Body of pancreas (tissue), 4 donors: Measurements from ENCODE around the gene RERG. TPM values are rescaled to one million over a fixed set of nuclear protein-coding genes. Genes with fewer than 3 reads are reported as not detected.

Source experiments
- ATAC-seq: fragments of 150-250 bp; one replicate; pipeline ENCODE4 v1.9.1; 2016
- DNase-seq, 4 donors: peaks; one replicate each; pipeline ENCODE4 v3.0.0-alpha.2; 2019
- H3K27ac ChIP-seq, 4 donors: fragments of 200-600 bp; sonication (generic); 1 replicate in 3 of 4; 2 replicates in 1 of 4; pipeline versions ENCODE4 v1.5.1 to v1.6.1; 2016 to 2019; ENCODE audit warnings: mild to moderate bottlenecking in 1 of 4, mixed read lengths in 1 of 4, moderate library complexity in 1 of 4
- H3K27me3 ChIP-seq, 2 donors: fragments of 200-600 bp; sonication (generic); one replicate each; pipeline ENCODE4 v1.6.0; 2016; ENCODE audit warnings: mild to moderate bottlenecking in 1 of 2
- H3K36me3 ChIP-seq, 2 donors: fragments of 200-600 bp; sonication (generic); replicated peaks in 1 of 2; 2 replicates each; pipeline ENCODE4 v1.5.1; 2016; ENCODE audit warnings: low read depth in 2 of 2; ENCODE audit not compliant: insufficient read depth in 1 of 2
- H3K4me1 ChIP-seq: fragments of 200-600 bp; sonication (generic); one replicate; pipeline ENCODE4 v1.6.0; 2016
- H3K4me3 ChIP-seq, 2 donors: fragments of 200-600 bp; sonication (generic); 1 replicate in 1 of 2; 2 replicates in 1 of 2; pipeline ENCODE4 v1.5.1; 2016 to 2019
- H3K9me3 ChIP-seq, 3 donors: fragments of 200-600 bp; sonication (generic); 1 replicate in 2 of 3; 2 replicates in 1 of 3; pipeline ENCODE4 v1.5.1; 2016
- POLR2A ChIP-seq, 3 donors: fragments of 450-650 bp; IDR thresholded peaks; one replicate each; pipeline ENCODE4 v1.6.1; 2016; ENCODE audit warnings: antibody characterized with exemption in 3 of 3, mild to moderate bottlenecking in 2 of 3
- WGBS, 2 donors: methylation state at CpG; one replicate each; pipeline ENCODE4 v1.1.5; 2017; 5-methylcytosine and 5-hydroxymethylcytosine counted together
- intact Hi-C: fragments of 100-400 bp; cut with DNase I; formaldehyde crosslinking; loops from one replicate; pipeline ENCODE4 v1.15.1; 2023
- total RNA-seq, 2 donors: library from RNA; depleted of rRNA; stranded (reverse); fragments of >200 nt; gene quantifications; one replicate each; pipeline ENCODE4 v1.1.0, GENCODE V29; 2016
- TF ChIP-seq, protein P1 (sequence below), 7 experiments: fragments of 450-650 bp in 4 of 7; fragments of 200-600 bp in 3 of 7; sonication (generic) in 3 of 7; IDR thresholded peaks; one replicate each; pipeline ENCODE4 v1.5.1; 2016 to 2019; ENCODE audit warnings: antibody characterized with exemption in 7 of 7

RERG gene
- total RNA-seq, 2 donors from 2014 or later = 10.9 to 13.8 TPM

GRCh38 chr12:15157269-15157671 lies 63.9 kb downstream of the RERG start:
- Histone ChIP-seq H3K4me1 (peaks cover 8% of the 10 kb centered on the region), H3K4me3 (no peak overlapping the region), H3K27me3 (no peaks in the 10 kb centered on the region), H3K9me3 (no peaks in the 10 kb centered on the region), H3K27ac (no peak overlapping the region), H3K36me3 (no peaks in the 10 kb centered on the region)
- ATAC-seq = no peak
- intact Hi-C loops = no loop called here
- DNase-seq = no peak
- TF ChIP-seq, protein P1, sequence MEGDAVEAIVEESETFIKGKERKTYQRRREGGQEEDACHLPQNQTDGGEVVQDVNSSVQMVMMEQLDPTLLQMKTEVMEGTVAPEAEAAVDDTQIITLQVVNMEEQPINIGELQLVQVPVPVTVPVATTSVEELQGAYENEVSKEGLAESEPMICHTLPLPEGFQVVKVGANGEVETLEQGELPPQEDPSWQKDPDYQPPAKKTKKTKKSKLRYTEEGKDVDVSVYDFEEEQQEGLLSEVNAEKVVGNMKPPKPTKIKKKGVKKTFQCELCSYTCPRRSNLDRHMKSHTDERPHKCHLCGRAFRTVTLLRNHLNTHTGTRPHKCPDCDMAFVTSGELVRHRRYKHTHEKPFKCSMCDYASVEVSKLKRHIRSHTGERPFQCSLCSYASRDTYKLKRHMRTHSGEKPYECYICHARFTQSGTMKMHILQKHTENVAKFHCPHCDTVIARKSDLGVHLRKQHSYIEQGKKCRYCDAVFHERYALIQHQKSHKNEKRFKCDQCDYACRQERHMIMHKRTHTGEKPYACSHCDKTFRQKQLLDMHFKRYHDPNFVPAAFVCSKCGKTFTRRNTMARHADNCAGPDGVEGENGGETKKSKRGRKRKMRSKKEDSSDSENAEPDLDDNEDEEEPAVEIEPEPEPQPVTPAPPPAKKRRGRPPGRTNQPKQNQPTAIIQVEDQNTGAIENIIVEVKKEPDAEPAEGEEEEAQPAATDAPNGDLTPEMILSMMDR (IDR thresholded peaks at IDR 0.05) = no peak
- 52 to 57% methylated on average over 2 of the region's 2 CpGs for WGBS, 2 donors

DNA sequence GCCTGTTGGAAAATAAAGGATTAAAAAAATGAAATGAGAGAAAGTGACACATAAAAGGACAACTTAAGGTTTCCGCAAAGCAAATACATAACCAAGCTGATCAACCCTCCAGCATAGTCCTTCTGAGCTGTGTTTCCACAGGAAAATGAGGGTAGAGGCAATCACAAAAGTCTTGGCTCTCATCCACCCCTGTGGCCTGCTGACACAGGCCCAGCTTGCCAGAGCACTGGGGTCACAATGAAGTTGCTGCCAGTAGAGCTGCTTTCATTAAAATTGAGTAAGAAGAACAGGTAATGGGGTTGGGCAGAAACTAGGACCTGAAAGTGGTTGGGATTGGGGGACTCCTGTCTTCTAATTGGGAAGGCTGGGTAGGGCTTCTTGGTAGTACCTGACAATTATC lies 65.9 kb downstream of the RERG start:
- no peak for ATAC-seq

GRCh38 chr12:15154103-15154502 lies 67.1 kb downstream of the RERG start:
- no peaks in the 10 kb centered on the region for H3K9me3 ChIP-seq
- 27 to 43% methylated on average over 3 of the region's 3 CpGs for WGBS, 2 donors
- H3K27ac ChIP-seq = peak overlapping the region in 1 of 4 donors; percentile 26
- H3K36me3 ChIP-seq = no peaks in the 10 kb centered on the region
- no peak overlapping the region for H3K4me3 ChIP-seq
- intact Hi-C loops = no loop called here
- no peak for DNase-seq
- H3K27me3 ChIP-seq = no peaks in the 10 kb centered on the region
- TF ChIP-seq POLR2A (IDR thresholded peaks at IDR 0.05) = no peak
- TF ChIP-seq, protein P1 (IDR thresholded peaks at IDR 0.05) = no peak
- H3K4me1 ChIP-seq = peaks cover 8% of the 10 kb centered on the region
- no peak for ATAC-seq

More for the DNA sequence above, 65.9 kb downstream of the RERG start:
- H3K4me1 ChIP-seq = peaks cover 8% of the 10 kb centered on the region
- no peaks in the 10 kb centered on the region for H3K27me3 ChIP-seq
- 50 to 82% methylated on average over 1 of the region's 1 CpG for WGBS, 2 donors
- no peak overlapping the region for H3K4me3 ChIP-seq
- intact Hi-C loops = no loop called here
- no peak for DNase-seq
- H3K27ac ChIP-seq = peak overlapping the region in 1 of 4 donors; percentile 39
- H3K9me3 ChIP-seq = no peaks in the 10 kb centered on the region
- TF ChIP-seq, protein P1 (IDR thresholded peaks at IDR 0.05) = no peak
- TF ChIP-seq POLR2A (IDR thresholded peaks at IDR 0.05) = no peak
- H3K36me3 ChIP-seq = no peaks in the 10 kb centered on the region

DNA sequence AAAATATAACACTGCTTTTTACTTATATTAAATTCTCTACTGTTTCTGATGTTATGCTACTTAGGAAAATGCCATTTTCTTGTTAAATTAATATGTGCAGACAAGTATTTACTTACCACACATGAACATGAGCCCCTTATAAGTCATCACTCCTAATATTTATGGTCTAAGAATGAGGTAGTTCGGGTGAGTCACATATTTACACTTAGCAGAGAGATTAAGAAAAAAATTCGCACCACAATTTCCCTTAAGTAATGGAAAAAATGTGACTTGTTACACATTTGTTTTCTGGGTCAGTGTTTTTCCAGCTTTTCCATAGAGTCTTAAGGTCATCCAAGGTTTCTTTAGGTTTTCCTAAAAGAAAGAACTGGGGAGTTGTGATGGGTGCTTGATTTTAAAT lies 68.3 kb downstream of the RERG start:
- Histone ChIP-seq H3K4me3 (no peak overlapping the region), H3K36me3 (no peaks in the 10 kb centered on the region), H3K4me1 (peaks cover 8% of the 10 kb centered on the region), H3K27me3 (no peaks in the 10 kb centered on the region), H3K9me3 (no peaks in the 10 kb centered on the region), H3K27ac (no peak overlapping the region)
- ATAC-seq (no peak), DNase-seq (no peak)
- TF ChIP-seq, protein P1 (IDR thresholded peaks at IDR 0.05) = no peak
- TF ChIP-seq POLR2A (IDR thresholded peaks at IDR 0.05) = no peak
- WGBS, 2 donors = 24 to 48% methylated on average over 2 of the region's 2 CpGs
- intact Hi-C loops = no loop called here

DNA sequence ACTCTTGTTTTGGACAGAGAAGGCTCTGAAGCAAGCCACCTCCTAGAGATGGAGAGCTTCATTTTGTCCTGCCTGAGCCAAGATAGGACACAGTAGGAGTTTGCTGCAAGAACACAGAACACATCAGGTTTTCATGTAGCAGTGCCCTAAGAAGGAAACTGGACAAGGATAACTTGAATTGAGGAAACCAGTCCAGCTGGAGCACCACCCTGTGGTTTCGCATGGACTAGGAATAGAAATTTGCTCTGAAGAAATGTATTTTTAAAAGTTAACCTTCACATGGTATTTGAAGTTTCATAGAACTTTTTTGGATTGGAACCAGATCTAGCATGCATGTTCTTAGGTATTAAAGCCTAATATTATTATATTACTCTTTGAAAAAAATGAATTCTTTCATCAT lies 68.8 kb downstream of the RERG start:
- ATAC-seq (no peak), DNase-seq (no peak)
- Histone ChIP-seq H3K27ac (no peak overlapping the region), H3K4me3 (no peak overlapping the region), H3K4me1 (peaks cover 8% of the 10 kb centered on the region), H3K36me3 (no peaks in the 10 kb centered on the region), H3K27me3 (no peaks in the 10 kb centered on the region), H3K9me3 (no peaks in the 10 kb centered on the region)
- intact Hi-C loops = no loop called here
- 24 to 57% methylated on average over 1 of the region's 1 CpG for WGBS, 2 donors
- TF ChIP-seq, protein P1 (IDR thresholded peaks at IDR 0.05) = peak in 3 of 7 experiments; percentile 14 to 31 (median 18)
- TF ChIP-seq POLR2A (IDR thresholded peaks at IDR 0.05) = no peak
